ENCODE results near the gene MMP14. TPM values are rescaled to one million over a fixed set of nuclear protein-coding genes. Genes with fewer than 3 reads are reported as not detected.

MMP14 gene
- total and polyA plus RNA-seq, 9 of the 15 experiments (the other 6 are each of a cell fraction or from before 2014, with no cell fraction given), result 0.36 to 5.8 (median 1.3) TPM; not detected in 2

- TF ChIP-seq, protein P1, sequence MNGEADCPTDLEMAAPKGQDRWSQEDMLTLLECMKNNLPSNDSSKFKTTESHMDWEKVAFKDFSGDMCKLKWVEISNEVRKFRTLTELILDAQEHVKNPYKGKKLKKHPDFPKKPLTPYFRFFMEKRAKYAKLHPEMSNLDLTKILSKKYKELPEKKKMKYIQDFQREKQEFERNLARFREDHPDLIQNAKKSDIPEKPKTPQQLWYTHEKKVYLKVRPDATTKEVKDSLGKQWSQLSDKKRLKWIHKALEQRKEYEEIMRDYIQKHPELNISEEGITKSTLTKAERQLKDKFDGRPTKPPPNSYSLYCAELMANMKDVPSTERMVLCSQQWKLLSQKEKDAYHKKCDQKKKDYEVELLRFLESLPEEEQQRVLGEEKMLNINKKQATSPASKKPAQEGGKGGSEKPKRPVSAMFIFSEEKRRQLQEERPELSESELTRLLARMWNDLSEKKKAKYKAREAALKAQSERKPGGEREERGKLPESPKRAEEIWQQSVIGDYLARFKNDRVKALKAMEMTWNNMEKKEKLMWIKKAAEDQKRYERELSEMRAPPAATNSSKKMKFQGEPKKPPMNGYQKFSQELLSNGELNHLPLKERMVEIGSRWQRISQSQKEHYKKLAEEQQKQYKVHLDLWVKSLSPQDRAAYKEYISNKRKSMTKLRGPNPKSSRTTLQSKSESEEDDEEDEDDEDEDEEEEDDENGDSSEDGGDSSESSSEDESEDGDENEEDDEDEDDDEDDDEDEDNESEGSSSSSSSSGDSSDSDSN (IDR thresholded peaks at IDR 0.05; ENCODE audit: borderline replicate concordance in 1 of 2, low read depth in 2 of 2, low read length in 2 of 2), result no peak
- TF ChIP-seq, protein P2, sequence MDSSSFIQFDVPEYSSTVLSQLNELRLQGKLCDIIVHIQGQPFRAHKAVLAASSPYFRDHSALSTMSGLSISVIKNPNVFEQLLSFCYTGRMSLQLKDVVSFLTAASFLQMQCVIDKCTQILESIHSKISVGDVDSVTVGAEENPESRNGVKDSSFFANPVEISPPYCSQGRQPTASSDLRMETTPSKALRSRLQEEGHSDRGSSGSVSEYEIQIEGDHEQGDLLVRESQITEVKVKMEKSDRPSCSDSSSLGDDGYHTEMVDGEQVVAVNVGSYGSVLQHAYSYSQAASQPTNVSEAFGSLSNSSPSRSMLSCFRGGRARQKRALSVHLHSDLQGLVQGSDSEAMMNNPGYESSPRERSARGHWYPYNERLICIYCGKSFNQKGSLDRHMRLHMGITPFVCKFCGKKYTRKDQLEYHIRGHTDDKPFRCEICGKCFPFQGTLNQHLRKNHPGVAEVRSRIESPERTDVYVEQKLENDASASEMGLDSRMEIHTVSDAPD (CRISPR knock-in tag; IDR thresholded peaks at IDR 0.05), result no peak
- TF ChIP-seq DNMT1 (IDR thresholded peaks at IDR 0.05) (no peak), CREB1 (IDR thresholded peaks at IDR 0.05) (peak; percentile 50; the same call in 1 of the 2 replicates), CREB1 (CRISPR knock-in tag; IDR thresholded peaks at IDR 0.05) (no peak), EP400 (IDR thresholded peaks at IDR 0.05) (peak; percentile 15; the same call in 1 of the 2 replicates), ATF3 (IDR thresholded peaks at IDR 0.05) (0 out of 2 replicates have a peak, but pooled peaks have one; percentile 17), ATF3 (CRISPR knock-in tag; conservative IDR thresholded peaks at IDR 0.05) (no peak), GTF2E2 (tag; IDR thresholded peaks at IDR 0.05) (no peak), NEUROD1 (IDR thresholded peaks at IDR 0.05; ENCODE audit: borderline replicate concordance, low read depth, low read length, partially characterized antibody) (no peak), TFAM (CRISPR knock-in tag; conservative IDR thresholded peaks at IDR 0.05) (no peak)
- TF ChIP-seq, protein P3, sequence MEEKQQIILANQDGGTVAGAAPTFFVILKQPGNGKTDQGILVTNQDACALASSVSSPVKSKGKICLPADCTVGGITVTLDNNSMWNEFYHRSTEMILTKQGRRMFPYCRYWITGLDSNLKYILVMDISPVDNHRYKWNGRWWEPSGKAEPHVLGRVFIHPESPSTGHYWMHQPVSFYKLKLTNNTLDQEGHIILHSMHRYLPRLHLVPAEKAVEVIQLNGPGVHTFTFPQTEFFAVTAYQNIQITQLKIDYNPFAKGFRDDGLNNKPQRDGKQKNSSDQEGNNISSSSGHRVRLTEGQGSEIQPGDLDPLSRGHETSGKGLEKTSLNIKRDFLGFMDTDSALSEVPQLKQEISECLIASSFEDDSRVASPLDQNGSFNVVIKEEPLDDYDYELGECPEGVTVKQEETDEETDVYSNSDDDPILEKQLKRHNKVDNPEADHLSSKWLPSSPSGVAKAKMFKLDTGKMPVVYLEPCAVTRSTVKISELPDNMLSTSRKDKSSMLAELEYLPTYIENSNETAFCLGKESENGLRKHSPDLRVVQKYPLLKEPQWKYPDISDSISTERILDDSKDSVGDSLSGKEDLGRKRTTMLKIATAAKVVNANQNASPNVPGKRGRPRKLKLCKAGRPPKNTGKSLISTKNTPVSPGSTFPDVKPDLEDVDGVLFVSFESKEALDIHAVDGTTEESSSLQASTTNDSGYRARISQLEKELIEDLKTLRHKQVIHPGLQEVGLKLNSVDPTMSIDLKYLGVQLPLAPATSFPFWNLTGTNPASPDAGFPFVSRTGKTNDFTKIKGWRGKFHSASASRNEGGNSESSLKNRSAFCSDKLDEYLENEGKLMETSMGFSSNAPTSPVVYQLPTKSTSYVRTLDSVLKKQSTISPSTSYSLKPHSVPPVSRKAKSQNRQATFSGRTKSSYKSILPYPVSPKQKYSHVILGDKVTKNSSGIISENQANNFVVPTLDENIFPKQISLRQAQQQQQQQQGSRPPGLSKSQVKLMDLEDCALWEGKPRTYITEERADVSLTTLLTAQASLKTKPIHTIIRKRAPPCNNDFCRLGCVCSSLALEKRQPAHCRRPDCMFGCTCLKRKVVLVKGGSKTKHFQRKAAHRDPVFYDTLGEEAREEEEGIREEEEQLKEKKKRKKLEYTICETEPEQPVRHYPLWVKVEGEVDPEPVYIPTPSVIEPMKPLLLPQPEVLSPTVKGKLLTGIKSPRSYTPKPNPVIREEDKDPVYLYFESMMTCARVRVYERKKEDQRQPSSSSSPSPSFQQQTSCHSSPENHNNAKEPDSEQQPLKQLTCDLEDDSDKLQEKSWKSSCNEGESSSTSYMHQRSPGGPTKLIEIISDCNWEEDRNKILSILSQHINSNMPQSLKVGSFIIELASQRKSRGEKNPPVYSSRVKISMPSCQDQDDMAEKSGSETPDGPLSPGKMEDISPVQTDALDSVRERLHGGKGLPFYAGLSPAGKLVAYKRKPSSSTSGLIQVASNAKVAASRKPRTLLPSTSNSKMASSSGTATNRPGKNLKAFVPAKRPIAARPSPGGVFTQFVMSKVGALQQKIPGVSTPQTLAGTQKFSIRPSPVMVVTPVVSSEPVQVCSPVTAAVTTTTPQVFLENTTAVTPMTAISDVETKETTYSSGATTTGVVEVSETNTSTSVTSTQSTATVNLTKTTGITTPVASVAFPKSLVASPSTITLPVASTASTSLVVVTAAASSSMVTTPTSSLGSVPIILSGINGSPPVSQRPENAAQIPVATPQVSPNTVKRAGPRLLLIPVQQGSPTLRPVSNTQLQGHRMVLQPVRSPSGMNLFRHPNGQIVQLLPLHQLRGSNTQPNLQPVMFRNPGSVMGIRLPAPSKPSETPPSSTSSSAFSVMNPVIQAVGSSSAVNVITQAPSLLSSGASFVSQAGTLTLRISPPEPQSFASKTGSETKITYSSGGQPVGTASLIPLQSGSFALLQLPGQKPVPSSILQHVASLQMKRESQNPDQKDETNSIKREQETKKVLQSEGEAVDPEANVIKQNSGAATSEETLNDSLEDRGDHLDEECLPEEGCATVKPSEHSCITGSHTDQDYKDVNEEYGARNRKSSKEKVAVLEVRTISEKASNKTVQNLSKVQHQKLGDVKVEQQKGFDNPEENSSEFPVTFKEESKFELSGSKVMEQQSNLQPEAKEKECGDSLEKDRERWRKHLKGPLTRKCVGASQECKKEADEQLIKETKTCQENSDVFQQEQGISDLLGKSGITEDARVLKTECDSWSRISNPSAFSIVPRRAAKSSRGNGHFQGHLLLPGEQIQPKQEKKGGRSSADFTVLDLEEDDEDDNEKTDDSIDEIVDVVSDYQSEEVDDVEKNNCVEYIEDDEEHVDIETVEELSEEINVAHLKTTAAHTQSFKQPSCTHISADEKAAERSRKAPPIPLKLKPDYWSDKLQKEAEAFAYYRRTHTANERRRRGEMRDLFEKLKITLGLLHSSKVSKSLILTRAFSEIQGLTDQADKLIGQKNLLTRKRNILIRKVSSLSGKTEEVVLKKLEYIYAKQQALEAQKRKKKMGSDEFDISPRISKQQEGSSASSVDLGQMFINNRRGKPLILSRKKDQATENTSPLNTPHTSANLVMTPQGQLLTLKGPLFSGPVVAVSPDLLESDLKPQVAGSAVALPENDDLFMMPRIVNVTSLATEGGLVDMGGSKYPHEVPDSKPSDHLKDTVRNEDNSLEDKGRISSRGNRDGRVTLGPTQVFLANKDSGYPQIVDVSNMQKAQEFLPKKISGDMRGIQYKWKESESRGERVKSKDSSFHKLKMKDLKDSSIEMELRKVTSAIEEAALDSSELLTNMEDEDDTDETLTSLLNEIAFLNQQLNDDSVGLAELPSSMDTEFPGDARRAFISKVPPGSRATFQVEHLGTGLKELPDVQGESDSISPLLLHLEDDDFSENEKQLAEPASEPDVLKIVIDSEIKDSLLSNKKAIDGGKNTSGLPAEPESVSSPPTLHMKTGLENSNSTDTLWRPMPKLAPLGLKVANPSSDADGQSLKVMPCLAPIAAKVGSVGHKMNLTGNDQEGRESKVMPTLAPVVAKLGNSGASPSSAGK (IDR thresholded peaks at IDR 0.05), result peak; percentile 43; the same call in 1 of the 2 replicates
Measured at GRCh38 chr14:22897357-22897756, 61.0 kb downstream of the MMP14 start (continued).

Measured in K562 (cell line).